Heart left ventricle (tissue), 16 donors: ENCODE results near the gene OSBP2. TPM values are rescaled to one million over a fixed set of nuclear protein-coding genes. Genes with fewer than 3 reads are reported as not detected.

Experiments used
- ATAC-seq, 4 donors: fragments of 200-7000 bp; cut with Tn5 transposase; one replicate each; pipeline ENCODE4 v1.9.1; 2020 to 2022; ENCODE audit warnings: moderate library complexity in 4 of 4, mild to moderate bottlenecking in 3 of 4, moderate number of reproducible peaks in 1 of 4
- DNase-seq, 5 donors: peaks; one replicate each; pipeline ENCODE4 v3.0.0-alpha.2; 2020
- H3K27ac ChIP-seq, 12 donors: fragments of 200-600 bp; sonication (generic) in 4 of 12; one replicate each; pipeline versions ENCODE4 v1.5.0 to v1.8.0; 2016 to 2022; ENCODE audit warnings: mild to moderate bottlenecking in 2 of 12
- H3K27me3 ChIP-seq, 9 donors: fragments of 200-600 bp; sonication (generic) in 2 of 9; one replicate each; pipeline versions ENCODE4 v1.5.1 to v1.8.0; 2016 to 2022; ENCODE audit warnings: mild to moderate bottlenecking in 3 of 9
- H3K36me3 ChIP-seq, 9 donors: fragments of 200-600 bp; sonication (generic) in 2 of 9; one replicate each; pipeline versions ENCODE4 v1.5.0 to v1.8.0; 2018 to 2022; ENCODE audit warnings: mild to moderate bottlenecking in 2 of 9
- H3K4me1 ChIP-seq, 12 donors: fragments of 200-600 bp; sonication (generic) in 4 of 12; one replicate each; pipeline versions ENCODE4 v1.5.0 to v1.8.0; 2016 to 2022; ENCODE audit warnings: mild to moderate bottlenecking in 3 of 12
- H3K4me3 ChIP-seq, 12 donors: fragments of 200-600 bp; sonication (generic) in 4 of 12; one replicate each; pipeline versions ENCODE4 v1.5.0 to v1.8.0; 2017 to 2022; ENCODE audit warnings: mild to moderate bottlenecking in 9 of 12, moderate library complexity in 4 of 12
- H3K9me3 ChIP-seq, 12 donors: fragments of 200-600 bp; sonication (generic) in 4 of 12; one replicate each; pipeline versions ENCODE4 v1.5.0 to v1.8.0; 2016 to 2022; ENCODE audit warnings: mild to moderate bottlenecking in 1 of 12
- CTCF ChIP-seq, 12 donors: fragments of 200-600 bp; sonication (generic) in 4 of 12; IDR thresholded peaks; one replicate each; pipeline versions ENCODE4 v1.5.0 to v1.8.0; 2018 to 2022; ENCODE audit warnings: antibody characterized with exemption in 12 of 12, mild to moderate bottlenecking in 5 of 12
- POLR2A ChIP-seq, 2 donors: fragments of 450-650 bp; IDR thresholded peaks; one replicate each; pipeline ENCODE4 v1.6.1; 2017; ENCODE audit warnings: antibody characterized with exemption in 2 of 2, mild to moderate bottlenecking in 2 of 2, moderate library complexity in 2 of 2
- WGBS, 4 donors: extraction: QIAGEN DNeasy Blood & Tissue Kit in 2 of 4; methylation state at CpG; one replicate each; pipeline versions ENCODE4 v1.1.5 to v1.1.7; 2013 to 2018; 5-methylcytosine and 5-hydroxymethylcytosine counted together
- intact Hi-C, 10 donors: fragments of 100-400 bp; cut with DNase I; formaldehyde crosslinking; loops; one replicate each; pipeline versions ENCODE4 v1.11.1 to v1.14.2; 2022
- polyA plus RNA-seq, 2 donors: library from polyadenylated mRNA; stranded (reverse); fragments of 200-250 nt; gene quantifications; one replicate each; pipeline ENCODE4 v1.2.3, GENCODE V29; 2013
- total RNA-seq, 9 donors: library from RNA; depleted of rRNA in 2 of 9; stranded (reverse); fragments of >200 nt in 2 of 9; fragmentation: NEBNext Ultra II Directional in 3 of 9; extraction: Animal tissue kit (Norgen Biotek cat#: 25700) in 3 of 9; gene quantifications; one replicate each; pipeline versions ENCODE4 v1.1.0 to v1.2.4, GENCODE V29; 2016 to 2023
- donor health status: ischemic (EF 13 %, LVEDD 7.1; RV severe dilation, severe dysfunction).
- donor health status: healthy with polysubstance abuse.
- donor health status: DM: no; HTN: yes; CAD: no.
- donor health status: DM: no; HTN: no; CAD: no.
- donor health status: ischemic (EF 25% LVEDD 6.9; RV normal size, moderate dysfunction).
- donor health status: ischemic (EF 25% LVEDD 5.7; RV mildly dilated, moderate dysfunction).
- donor health status: healthy.
- donor health status: DM: yes; HTN: yes; CAD: no.
- donor health status: ischemic (EF 35%, LVEDD 5.7; RV mildly dilated, moderate dysfunction).
- donor health status: nonischemic (EF 11% LVEDD 7.7; RV severe dilation, severe dysfunction).
- donor health status: DM: yes; HTN: yes; CAD: no.
- donor health status: PGD.
- donor health status: ischemic (EF 29% LVEDD 5.4; RV normal size, mild dysfunction).
- donor health status: nonischemic (EF 23%, LVEDD 6.1; RV moderate dilation, normal function).

Gene OSBP2
- total and polyA plus RNA-seq, 11 donors = 2.0 to 23.5 (median 12.2) TPM

- Histone ChIP-seq H3K27ac (no peak overlapping the region), H3K27me3 (no peaks in the 10 kb centered on the region), H3K4me1 (peaks cover 0 to 7% (median 1%) of the 10 kb centered on the region in 12 donors), H3K9me3 (no peaks in the 10 kb centered on the region), H3K36me3 (peaks cover 0 to 78% (median 64%) of the 10 kb centered on the region in 9 donors), H3K4me3 (no peak overlapping the region)
- no peak for DNase-seq
- no peak for ATAC-seq
- WGBS, 4 donors = 91 to 94% (median 93%) methylated on average over 4 of the region's 4 CpGs
- TF ChIP-seq POLR2A (IDR thresholded peaks at IDR 0.05) (no peak), CTCF (IDR thresholded peaks at IDR 0.05) (no peak)
- intact Hi-C loops = loop anchor here in 1 of 10 donors (10.0 kb wide), 1 partner anchor 302 kb away; no protein-coding TSS in a partner anchor
Measured at GRCh38 chr22:30926706-30927105, 232.0 kb downstream of the OSBP2 start.

- ATAC-seq = no peak
- Histone ChIP-seq H3K27me3 (no peaks in the 10 kb centered on the region), H3K4me1 (no peaks in the 10 kb centered on the region), H3K9me3 (no peaks in the 10 kb centered on the region), H3K27ac (no peak overlapping the region), H3K36me3 (peaks cover 0 to 89% (median 75%) of the 10 kb centered on the region in 9 donors), H3K4me3 (no peak overlapping the region)
- intact Hi-C loops = loop anchor here in 1 of 10 donors (10.0 kb wide), 1 partner anchor 303 kb away; no protein-coding TSS in a partner anchor
- WGBS, 4 donors = 88 to 94% (median 92%) methylated on average over 10 of the region's 10 CpGs
- no peak for DNase-seq
- TF ChIP-seq CTCF (IDR thresholded peaks at IDR 0.05) (no peak), POLR2A (IDR thresholded peaks at IDR 0.05) (no peak)
Measured at GRCh38 chr22:30927806-30928205, 233.1 kb downstream of the OSBP2 start.

- ATAC-seq (no peak), DNase-seq (no peak)
- TF ChIP-seq POLR2A (IDR thresholded peaks at IDR 0.05) (no peak), CTCF (IDR thresholded peaks at IDR 0.05) (no peak)
- 91 to 96% (median 96%) methylated on average over 6 of the region's 6 CpGs for WGBS, 4 donors
- no peaks in the 10 kb centered on the region for H3K4me1 ChIP-seq
- no peaks in the 10 kb centered on the region for H3K9me3 ChIP-seq
- intact Hi-C loops = loop anchor here in 1 of 10 donors (10.0 kb wide), 1 partner anchor 304 kb away; no protein-coding TSS in a partner anchor
- no peaks in the 10 kb centered on the region for H3K27me3 ChIP-seq
- H3K4me3 ChIP-seq = no peak overlapping the region
- H3K36me3 ChIP-seq = peaks cover 0 to 95% (median 81%) of the 10 kb centered on the region in 9 donors
- no peak overlapping the region for H3K27ac ChIP-seq
Measured at GRCh38 chr22:30928401-30928800, 233.7 kb downstream of the OSBP2 start.

- no peak for TF ChIP-seq CTCF (IDR thresholded peaks at IDR 0.05)
- TF ChIP-seq POLR2A (IDR thresholded peaks at IDR 0.05) = no peak
- 63 to 77% (median 74%) methylated on average over 3 of the region's 3 CpGs for WGBS, 4 donors
- H3K9me3 ChIP-seq = no peaks in the 10 kb centered on the region
- H3K27me3 ChIP-seq = no peaks in the 10 kb centered on the region
- H3K36me3 ChIP-seq = peaks cover 0 to 100% (median 96%) of the 10 kb centered on the region in 9 donors
- no peak overlapping the region for H3K27ac ChIP-seq
- intact Hi-C loops = no loop called here
- no peak overlapping the region for H3K4me3 ChIP-seq
- no peaks in the 10 kb centered on the region for H3K4me1 ChIP-seq
- no peak for DNase-seq
- no peak for ATAC-seq
Measured at GRCh38 chr22:30930228-30930627, 235.6 kb downstream of the OSBP2 start.
